SIG-M5 (cell line): ENCODE data around the gene SDHB.
A peak's percentile ranks its signal among the peaks of the same experiment; 100 is the strongest.
"Not testable (repeated sequence)": the region's sequence is repeated elsewhere in the genome, so short reads cannot be mapped to it uniquely, and the experiment has no call there.

Experiments
- DNase-seq: peaks from one replicate; lab custom pipeline; 2025; lab: John Stamatoyannopoulos, UW

SDHB gene

GRCh38 chr1:17075470-17076255 is 21.8 kb upstream of the SDHB start:
- no peak for DNase-seq

- no peak for DNase-seq
Measured at GRCh38 chr1:17071794-17072193, 18.0 kb upstream of the SDHB start.

GRCh38 chr1:17070163-17070525 is 16.3 kb upstream of the SDHB start:
- DNase-seq: no peak

DNA sequence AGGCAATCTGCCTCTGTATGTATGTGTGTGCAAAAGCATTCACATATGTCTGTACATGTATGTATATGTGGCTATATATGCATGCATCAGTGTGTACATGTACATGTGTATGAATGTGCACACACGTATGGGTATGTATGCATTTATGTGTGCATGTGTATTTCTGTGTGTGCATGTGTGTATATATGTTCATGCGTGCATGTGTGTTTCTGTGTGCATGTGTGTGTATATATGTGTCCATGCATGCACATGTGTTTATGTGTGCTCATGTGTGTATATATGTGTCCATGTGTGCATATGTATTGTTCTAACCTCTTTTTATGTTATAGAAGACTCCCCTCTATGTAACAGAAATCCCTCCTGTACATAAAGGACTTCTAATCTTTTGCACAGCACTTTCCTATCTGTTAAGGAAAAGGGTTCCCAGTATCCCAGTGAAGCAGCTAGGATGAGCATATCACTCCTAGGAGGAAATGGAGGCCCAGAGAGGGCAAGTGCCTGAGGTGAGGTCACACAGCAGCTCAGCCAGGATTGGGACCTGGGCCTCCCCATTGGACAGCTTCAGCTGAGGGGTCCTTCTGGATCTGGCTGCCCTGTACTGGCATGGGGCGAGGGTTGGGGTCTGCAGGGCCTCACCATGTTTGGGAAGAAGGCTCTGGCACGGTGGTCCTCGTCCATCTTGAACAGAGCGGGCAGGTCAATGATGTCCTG is 15.8 kb upstream of the SDHB start:
- no peak for DNase-seq

- no peak for DNase-seq
Measured at GRCh38 chr1:17068789-17069188, 15.0 kb upstream of the SDHB start.

DNA sequence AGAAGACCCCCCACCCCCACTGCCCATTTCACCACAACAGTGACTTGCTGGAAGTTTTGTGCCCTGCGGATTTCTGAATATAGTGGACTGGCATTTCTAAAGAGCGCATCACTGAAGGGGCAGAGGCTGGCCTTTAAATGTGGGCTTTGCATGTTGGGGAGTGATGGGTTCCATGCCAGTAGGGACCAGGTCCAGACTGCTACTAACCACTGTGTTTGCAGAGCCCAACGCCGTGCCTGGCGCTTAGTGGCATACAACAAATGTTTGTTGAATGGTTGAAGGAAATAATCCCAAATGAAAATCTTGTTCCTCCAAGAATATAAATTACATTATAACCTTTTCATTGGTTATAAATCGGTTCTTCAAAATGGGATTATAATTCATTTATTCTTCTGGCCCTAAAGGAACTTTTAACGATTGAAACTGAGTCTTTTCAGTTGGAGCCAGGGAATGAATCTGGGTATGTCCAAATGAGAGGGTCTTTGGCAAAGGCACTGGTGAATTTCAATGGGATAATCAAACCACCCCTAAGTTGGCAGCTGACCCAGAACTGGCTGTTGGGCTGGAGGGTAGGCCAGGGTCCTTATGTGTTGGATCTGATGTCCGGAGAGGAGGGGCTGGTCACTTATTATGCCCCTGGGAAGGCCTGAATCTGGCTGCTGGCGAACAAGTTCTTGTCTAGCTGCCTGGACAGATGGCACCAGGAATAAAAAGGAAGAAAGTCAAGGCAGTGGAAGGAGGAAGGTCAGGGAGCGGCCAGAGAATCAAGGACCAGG is 13.8 kb upstream of the SDHB start:
- DNase-seq: no peak

DNA sequence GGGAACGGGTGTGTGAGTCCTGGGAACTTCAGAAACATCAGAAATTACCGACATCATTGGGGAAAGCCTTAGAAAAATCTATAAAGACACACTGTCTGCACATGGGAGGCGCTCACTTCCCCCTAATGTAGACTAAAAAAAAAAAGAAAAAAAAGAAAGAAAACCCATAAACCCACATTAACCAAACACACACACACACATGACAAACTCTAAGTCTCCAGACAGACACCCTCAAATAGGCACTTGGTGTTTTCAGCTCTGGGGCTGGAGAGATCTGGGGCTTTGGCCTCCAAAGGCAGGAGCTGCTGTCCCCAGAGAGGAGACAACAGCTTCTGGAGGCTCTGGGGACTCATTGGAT is 13.2 kb upstream of the SDHB start:
- DNase-seq: peak; percentile 56

- peak; percentile 75 for DNase-seq
Measured at GRCh38 chr1:17066361-17067068, 12.7 kb upstream of the SDHB start.

- DNase-seq: no peak
Measured at GRCh38 chr1:17065666-17066065, 11.8 kb upstream of the SDHB start.

DNA sequence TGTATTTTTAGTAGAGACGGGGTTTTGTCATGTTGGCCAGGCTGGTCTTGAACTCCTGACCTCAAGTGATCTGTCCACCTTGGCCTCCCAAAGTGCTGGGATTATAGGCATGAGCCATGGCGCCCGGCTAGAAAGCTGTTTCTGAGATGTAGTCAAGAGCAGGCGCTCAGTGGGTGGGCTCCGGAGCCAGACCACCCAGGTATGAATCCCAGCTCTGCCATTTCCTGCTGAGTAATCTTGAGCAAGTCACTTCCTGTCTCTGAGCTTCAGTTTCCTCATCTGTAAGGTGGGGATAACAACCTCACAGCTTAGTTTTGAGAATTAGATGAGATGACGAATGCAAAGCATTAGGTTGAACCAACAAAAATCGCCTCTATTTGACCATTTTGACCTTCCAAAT is 8.9 kb upstream of the SDHB start:
- DNase-seq: not testable (repeated sequence)

- no peak for DNase-seq
Measured at GRCh38 chr1:17061892-17062291, 8.1 kb upstream of the SDHB start.

DNA sequence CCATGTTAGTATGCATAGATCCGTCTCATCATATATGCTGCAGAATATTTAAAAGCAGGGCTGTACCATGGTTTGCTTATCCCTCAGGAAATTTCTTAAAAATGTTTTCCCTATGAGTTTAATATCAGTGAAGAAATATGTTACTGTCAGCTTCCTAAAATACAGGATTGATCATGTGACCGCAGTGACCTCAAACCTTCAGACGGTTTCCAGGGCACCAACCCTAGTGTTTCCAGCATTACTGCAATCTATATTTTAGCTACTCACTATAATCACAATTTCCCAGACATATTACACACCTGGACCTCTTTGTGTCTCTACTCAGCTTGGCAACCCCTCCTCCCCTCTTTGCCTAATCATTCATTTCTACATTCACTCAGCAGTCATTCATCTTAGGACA is 7.7 kb upstream of the SDHB start:
- no peak for DNase-seq

- peak; percentile 40 for DNase-seq
Measured at GRCh38 chr1:17060306-17060749, 6.5 kb upstream of the SDHB start.

DNA sequence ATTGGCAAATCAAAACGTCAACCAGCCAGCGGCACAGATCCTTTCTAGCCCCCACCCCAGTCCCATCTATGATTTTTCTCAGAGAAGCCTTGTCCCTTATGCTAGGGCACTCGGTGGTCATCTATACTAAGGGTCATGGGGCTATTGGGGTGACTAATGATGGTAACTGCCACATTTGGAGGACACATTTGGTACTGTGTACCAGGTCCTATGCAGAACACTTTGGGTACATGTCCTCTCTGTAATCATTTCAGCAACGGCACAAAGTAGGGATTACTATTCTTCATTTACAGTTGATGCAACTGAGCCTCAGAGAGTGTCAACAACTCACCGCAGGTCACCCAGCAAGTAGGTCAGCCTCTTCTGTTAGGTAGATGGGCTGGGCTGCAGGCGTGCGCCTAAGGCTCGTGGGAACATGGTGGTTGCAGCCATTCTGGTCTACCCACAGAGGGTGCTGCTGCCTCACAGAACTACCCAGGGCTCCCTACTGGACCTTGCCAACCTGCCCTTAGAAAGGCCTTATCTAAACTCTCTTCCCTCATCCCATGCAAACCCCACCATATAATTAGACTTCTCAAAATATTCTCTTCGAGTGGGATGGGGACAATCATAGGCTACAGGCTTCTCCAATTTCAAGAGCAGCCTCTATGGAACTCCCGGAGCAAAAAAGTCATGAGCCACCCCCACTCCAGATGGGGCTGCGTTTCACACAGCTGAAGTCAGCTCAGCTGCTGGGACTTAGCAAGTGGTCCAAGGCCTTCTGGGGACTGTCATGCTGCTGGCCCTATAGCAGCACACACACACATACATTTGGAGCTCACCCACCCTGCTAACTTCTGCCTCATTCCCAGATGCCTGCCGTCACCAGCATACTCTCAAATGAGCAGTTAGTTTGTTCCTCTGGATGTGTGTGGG is 5.8 kb upstream of the SDHB start:
- peak; percentile 33 for DNase-seq

GRCh38 chr1:17056551-17056950 is 2.7 kb upstream of the SDHB start:
- no peak for DNase-seq

- DNase-seq: no peak
Measured at GRCh38 chr1:17055801-17056200, 2.0 kb upstream of the SDHB start.

DNA sequence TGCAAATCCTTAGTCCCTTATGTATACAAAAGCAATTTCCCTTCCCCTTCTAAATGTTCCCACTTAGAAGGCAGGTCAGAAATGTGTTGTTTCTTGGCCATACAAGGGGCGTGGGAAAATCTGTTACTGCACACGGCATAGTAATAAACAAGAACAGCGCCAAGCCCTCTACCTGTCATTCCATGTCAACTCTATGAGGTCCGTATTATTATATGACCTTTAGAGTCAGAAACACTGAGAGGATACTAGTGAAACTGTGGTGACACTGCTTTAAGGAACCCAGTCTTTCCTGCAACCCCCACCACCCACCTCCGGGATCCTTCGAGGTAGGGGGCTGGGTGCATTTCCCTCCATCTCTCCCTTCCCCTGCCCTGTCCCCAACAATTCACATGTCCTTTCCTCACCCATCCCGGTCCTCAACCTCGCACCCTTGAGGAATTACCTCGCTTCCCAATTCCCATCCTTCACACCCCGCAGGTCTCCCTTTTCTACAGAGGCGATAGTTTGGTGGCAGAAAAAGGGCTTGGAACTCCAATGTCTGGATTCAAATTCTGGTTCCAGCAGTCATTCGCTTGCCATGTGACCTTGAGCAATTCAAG is 647 bp downstream of the SDHB start:
- DNase-seq: no peak

- no peak for DNase-seq
Measured at GRCh38 chr1:17052641-17053040, 1.2 kb downstream of the SDHB start.

DNA sequence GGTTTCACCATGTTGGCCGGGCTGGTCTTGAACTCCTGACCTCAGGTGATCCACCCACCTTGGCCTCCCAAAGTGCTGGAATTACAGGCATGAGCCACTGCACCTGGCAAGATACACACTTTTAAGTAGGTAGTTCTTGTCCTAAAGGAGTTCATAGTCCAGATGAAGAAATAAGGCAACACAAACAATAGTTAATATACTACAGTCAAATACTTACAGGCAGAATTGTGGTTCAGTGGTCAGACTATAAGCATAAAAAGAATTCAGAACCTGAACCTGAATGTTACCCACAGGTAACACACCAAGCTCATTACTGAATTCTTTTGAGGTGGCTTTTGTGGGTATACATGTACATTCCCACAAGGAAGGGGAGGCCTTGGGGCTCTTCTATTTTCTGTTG is 1.8 kb downstream of the SDHB start:
- no peak for DNase-seq

GRCh38 chr1:17047924-17048323 is 5.9 kb downstream of the SDHB start:
- no peak for DNase-seq

DNA sequence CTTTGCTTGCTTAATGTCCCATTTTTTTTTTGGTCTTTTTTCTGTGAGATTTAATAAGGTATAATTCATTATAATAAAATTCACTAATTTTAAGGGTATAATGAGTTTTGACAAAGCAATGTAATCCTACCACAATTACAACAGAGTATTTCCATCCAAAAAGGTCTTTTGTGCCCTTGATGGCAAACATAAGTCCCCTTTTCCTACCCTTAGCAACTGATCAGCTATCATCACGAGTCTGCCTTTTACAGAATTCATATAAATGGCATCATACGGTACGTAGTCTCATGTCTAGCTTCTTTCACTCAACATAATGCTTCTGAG is 7.5 kb downstream of the SDHB start:
- DNase-seq: no peak
